ENCODE measurements around the gene PPIB.
"Not testable (repeated sequence)": the region's sequence is repeated elsewhere in the genome, so short reads cannot be mapped to it uniquely, and the experiment has no call there.

Gene PPIB

GRCh38 chr15:64144565-64145281, 18.1 kb downstream of the PPIB start:
- H3K27ac ChIP-seq, result no peak overlapping the region
- no peak for DNase-seq (ENCODE audit: low read depth, low spot score)

GRCh38 chr15:64144192-64144564, 18.6 kb downstream of the PPIB start:
- H3K27ac ChIP-seq, result no peak overlapping the region
- DNase-seq (ENCODE audit: low read depth, low spot score), result no peak

- no peak overlapping the region for H3K27ac ChIP-seq
- no peak for DNase-seq (ENCODE audit: low read depth, low spot score)
These were observed 19.5 kb downstream of the PPIB start for GRCh38 chr15:64143276-64143675.

- H3K27ac ChIP-seq, result no peak overlapping the region
- DNase-seq (ENCODE audit: low read depth, low spot score), result no peak
These were observed 20.9 kb downstream of the PPIB start for GRCh38 chr15:64141798-64142512.

- no peak for DNase-seq (ENCODE audit: low read depth, low spot score)
- H3K27ac ChIP-seq, result no peak overlapping the region
These were observed 24.4 kb downstream of the PPIB start for GRCh38 chr15:64138331-64138941.

GRCh38 chr15:64137226-64137833, 25.5 kb downstream of the PPIB start:
- no peak for DNase-seq (ENCODE audit: low read depth, low spot score)
- no peak overlapping the region for H3K27ac ChIP-seq

- no peak for DNase-seq (ENCODE audit: low read depth, low spot score)
- no peak overlapping the region for H3K27ac ChIP-seq
These were observed 26.5 kb downstream of the PPIB start for GRCh38 chr15:64136347-64136746.

- no peak for DNase-seq (ENCODE audit: low read depth, low spot score)
- H3K27ac ChIP-seq, result no peak overlapping the region
These were observed 28.4 kb downstream of the PPIB start for GRCh38 chr15:64134345-64134829.

GRCh38 chr15:64133623-64134344, 29.0 kb downstream of the PPIB start:
- H3K27ac ChIP-seq, result no peak overlapping the region
- DNase-seq (ENCODE audit: low read depth, low spot score), result no peak

- DNase-seq (ENCODE audit: low read depth, low spot score), result no peak
- H3K27ac ChIP-seq, result no peak overlapping the region
These were observed 30.6 kb downstream of the PPIB start for GRCh38 chr15:64132217-64132616.

- DNase-seq (ENCODE audit: low read depth, low spot score), result no peak
- H3K27ac ChIP-seq, result no peak overlapping the region
These were observed 31.3 kb downstream of the PPIB start for GRCh38 chr15:64131547-64131946.

- no peak overlapping the region for H3K27ac ChIP-seq
- no peak for DNase-seq (ENCODE audit: low read depth, low spot score)
These were observed 32.7 kb downstream of the PPIB start for GRCh38 chr15:64130159-64130558.

- H3K27ac ChIP-seq, result no peak overlapping the region
These were observed 35.1 kb downstream of the PPIB start for GRCh38 chr15:64127521-64128270.

GRCh38 chr15:64125978-64126377, 36.8 kb downstream of the PPIB start:
- no peak overlapping the region for H3K27ac ChIP-seq
- DNase-seq (ENCODE audit: low read depth, low spot score), result no peak

More at GRCh38 chr15:64127521-64128270, 35.1 kb downstream of the PPIB start:
- DNase-seq (ENCODE audit: low read depth, low spot score), result no peak

GRCh38 chr15:64122936-64123351, 39.9 kb downstream of the PPIB start:
- H3K27ac ChIP-seq, result no peak overlapping the region
- DNase-seq (ENCODE audit: low read depth, low spot score), result no peak

- no peak for DNase-seq (ENCODE audit: low read depth, low spot score)
- no peak overlapping the region for H3K27ac ChIP-seq
These were observed 40.4 kb downstream of the PPIB start for GRCh38 chr15:64122444-64122843.

- no peak for DNase-seq (ENCODE audit: low read depth, low spot score)
- H3K27ac ChIP-seq, result no peak overlapping the region
These were observed 41.2 kb downstream of the PPIB start for GRCh38 chr15:64121614-64122013.

GRCh38 chr15:64120322-64120721, 42.5 kb downstream of the PPIB start:
- DNase-seq (ENCODE audit: low read depth, low spot score); H3K27ac ChIP-seq: not testable (repeated sequence)

GRCh38 chr15:64117759-64118487, 44.9 kb downstream of the PPIB start:
- no peak overlapping the region for H3K27ac ChIP-seq
- DNase-seq (ENCODE audit: low read depth, low spot score), result no peak

Data from epithelial cell of prostate (primary cell).